KMS-11 (cell line): Measurements from ENCODE around the gene AP1M2.

Experiments
- H2AFZ ChIP-seq: fragments of 200-600 bp; sonication (generic); 2 replicates; pipeline ENCODE4 v1.6.1; 2016; ENCODE audit warnings: antibody characterized with exemption, mixed run types, low read depth
- H3K27ac ChIP-seq: fragments of 200-600 bp; sonication (generic); 2 replicates; pipeline ENCODE4 v1.6.1; 2016; ENCODE audit warnings: mild to moderate bottlenecking, mixed run types
- H3K27me3 ChIP-seq: fragments of 200-600 bp; sonication (generic); 2 replicates; pipeline ENCODE4 v1.6.1; 2017; ENCODE audit warnings: mild to moderate bottlenecking, low read depth, mixed run types, moderate library complexity; ENCODE audit not compliant: insufficient read depth
- H3K36me3 ChIP-seq: fragments of 200-600 bp; sonication (generic); 2 replicates; pipeline ENCODE4 v1.6.1; 2017; ENCODE audit warnings: mild to moderate bottlenecking, mixed run types; ENCODE audit not compliant: insufficient read depth
- H3K4me1 ChIP-seq: fragments of 200-600 bp; sonication (generic); 2 replicates; pipeline ENCODE4 v1.6.1; 2016; ENCODE audit warnings: mild to moderate bottlenecking, low read depth, mixed run types; ENCODE audit not compliant: poor library complexity, severe bottlenecking
- H3K4me2 ChIP-seq: fragments of 200-600 bp; sonication (generic); 2 replicates; pipeline ENCODE4 v1.7.0; 2016; ENCODE audit warnings: mild to moderate bottlenecking, mixed run types
- H3K4me3 ChIP-seq: fragments of 200-600 bp; sonication (generic); IDR thresholded peaks from 2 replicates; pipeline ENCODE4 v1.6.1; 2017; ENCODE audit warnings: low read depth, low read length, mixed read lengths; ENCODE audit not compliant: insufficient read depth
- H3K79me2 ChIP-seq: fragments of 200-600 bp; sonication (generic); 2 replicates; pipeline ENCODE4 v1.6.1; 2016; ENCODE audit warnings: low read depth, mixed run types; ENCODE audit not compliant: insufficient read depth
- H3K9ac ChIP-seq: fragments of 200-600 bp; sonication (generic); 2 replicates; pipeline ENCODE4 v1.6.1; 2016; ENCODE audit warnings: mild to moderate bottlenecking, mixed run types
- H4K20me1 ChIP-seq: fragments of 200-600 bp; sonication (generic); 2 replicates; pipeline ENCODE4 v1.6.1; 2016; ENCODE audit warnings: mild to moderate bottlenecking, mixed run types; ENCODE audit not compliant: insufficient read depth
- TF ChIP-seq, protein P1 (sequence below): fragments of 200-600 bp; sonication (generic); conservative IDR thresholded peaks from 2 replicates; pipeline ENCODE4 v1.6.1; 2017; ENCODE audit warnings: low read depth, mild to moderate bottlenecking, antibody characterized with exemption, low read length, moderate library complexity, mixed read lengths

Gene AP1M2

DNA sequence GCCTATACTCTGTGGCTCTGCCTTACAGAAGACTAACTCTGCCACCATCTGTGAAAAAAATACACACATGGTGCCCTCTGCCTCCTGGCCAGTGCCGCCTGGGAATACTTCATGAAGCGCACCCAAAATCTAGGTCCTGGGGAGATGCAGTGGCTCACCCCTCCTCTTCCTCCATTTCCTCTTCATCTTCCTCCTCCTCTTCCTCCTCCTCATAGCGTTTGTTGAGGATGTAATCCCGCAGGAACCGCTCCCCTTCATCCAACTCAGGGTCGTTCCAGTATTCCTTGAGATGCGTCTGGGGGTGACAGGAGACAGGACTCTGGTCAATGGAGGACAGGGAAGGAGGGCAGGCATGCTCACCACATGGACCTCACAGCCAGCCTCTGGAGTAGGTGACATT lies 27.0 kb downstream of the AP1M2 start:
- peaks cover 9% of the 10 kb centered on the region for H3K4me1 ChIP-seq
- H3K4me3 ChIP-seq, result no peak overlapping the region
- no peak overlapping the region for H3K9ac ChIP-seq
- H2AFZ ChIP-seq, result no peak overlapping the region
- H3K36me3 ChIP-seq, result no peaks in the 10 kb centered on the region
- H4K20me1 ChIP-seq, result no peaks in the 10 kb centered on the region
- peaks cover 16% of the 10 kb centered on the region for H3K79me2 ChIP-seq
- no peak overlapping the region for H3K4me2 ChIP-seq
- H3K27ac ChIP-seq, result no peak overlapping the region
- H3K27me3 ChIP-seq, result no peaks in the 10 kb centered on the region
- TF ChIP-seq, protein P1, sequence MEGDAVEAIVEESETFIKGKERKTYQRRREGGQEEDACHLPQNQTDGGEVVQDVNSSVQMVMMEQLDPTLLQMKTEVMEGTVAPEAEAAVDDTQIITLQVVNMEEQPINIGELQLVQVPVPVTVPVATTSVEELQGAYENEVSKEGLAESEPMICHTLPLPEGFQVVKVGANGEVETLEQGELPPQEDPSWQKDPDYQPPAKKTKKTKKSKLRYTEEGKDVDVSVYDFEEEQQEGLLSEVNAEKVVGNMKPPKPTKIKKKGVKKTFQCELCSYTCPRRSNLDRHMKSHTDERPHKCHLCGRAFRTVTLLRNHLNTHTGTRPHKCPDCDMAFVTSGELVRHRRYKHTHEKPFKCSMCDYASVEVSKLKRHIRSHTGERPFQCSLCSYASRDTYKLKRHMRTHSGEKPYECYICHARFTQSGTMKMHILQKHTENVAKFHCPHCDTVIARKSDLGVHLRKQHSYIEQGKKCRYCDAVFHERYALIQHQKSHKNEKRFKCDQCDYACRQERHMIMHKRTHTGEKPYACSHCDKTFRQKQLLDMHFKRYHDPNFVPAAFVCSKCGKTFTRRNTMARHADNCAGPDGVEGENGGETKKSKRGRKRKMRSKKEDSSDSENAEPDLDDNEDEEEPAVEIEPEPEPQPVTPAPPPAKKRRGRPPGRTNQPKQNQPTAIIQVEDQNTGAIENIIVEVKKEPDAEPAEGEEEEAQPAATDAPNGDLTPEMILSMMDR, result no peak

DNA sequence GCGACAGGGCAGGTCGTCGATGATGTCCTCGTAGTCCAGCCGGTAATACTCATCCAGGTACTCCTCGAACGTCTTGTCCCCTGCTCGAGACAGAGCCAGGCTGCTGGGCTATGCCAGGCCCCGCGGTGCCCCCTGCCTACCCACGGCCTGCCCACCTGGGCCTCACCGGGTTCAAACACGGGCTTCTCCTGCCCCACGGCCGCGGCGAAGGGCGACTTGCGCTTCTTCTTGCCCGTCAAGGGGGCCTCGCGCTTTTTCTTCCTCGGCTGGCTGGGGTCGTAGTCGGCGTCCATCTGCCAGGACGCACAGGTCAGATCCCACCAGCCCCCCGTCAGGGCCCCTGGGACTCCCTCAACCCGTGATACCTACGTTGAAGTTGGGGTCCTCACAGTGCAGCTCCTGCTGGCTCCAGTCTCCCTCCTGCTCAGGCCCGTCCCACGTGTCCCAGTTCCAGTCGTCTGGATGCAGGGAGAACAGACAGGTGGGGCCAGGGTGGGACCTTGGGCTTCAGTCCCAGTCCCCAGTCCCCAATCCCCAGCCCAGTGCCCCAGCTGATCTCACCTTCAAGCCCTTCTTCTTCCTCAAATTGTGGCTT lies 29.4 kb downstream of the AP1M2 start:
- H3K4me2 ChIP-seq, result no peak overlapping the region
- H3K79me2 ChIP-seq, result no peaks in the 10 kb centered on the region
- peaks cover 6% of the 10 kb centered on the region for H3K4me1 ChIP-seq
- TF ChIP-seq, protein P1, result no peak
- H3K27ac ChIP-seq, result no peak overlapping the region
- no peaks in the 10 kb centered on the region for H4K20me1 ChIP-seq
- H3K4me3 ChIP-seq, result no peak overlapping the region
- H3K9ac ChIP-seq, result no peak overlapping the region
- H2AFZ ChIP-seq, result no peak overlapping the region
- H3K36me3 ChIP-seq, result peaks cover 5% of the 10 kb centered on the region; the same call in 1 of the 2 replicates
- no peaks in the 10 kb centered on the region for H3K27me3 ChIP-seq

DNA sequence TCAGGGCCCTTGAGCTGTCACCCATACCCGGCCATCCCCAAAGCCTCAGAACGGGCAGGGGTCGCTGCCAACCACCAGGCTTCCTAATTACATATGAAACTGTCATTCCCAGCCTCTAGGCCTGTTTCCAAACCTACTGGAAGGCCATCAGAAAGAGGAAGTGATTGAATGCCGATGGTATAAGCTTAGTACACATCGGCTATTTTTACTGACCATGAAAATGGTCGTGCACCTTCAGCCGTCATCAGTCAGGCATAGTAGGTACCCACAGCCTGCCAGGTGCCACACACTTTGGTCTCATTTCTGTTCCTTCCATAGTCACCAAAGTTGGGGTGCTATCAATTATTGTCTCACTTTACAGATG lies 31.5 kb downstream of the AP1M2 start:
- H3K4me3 ChIP-seq, result no peak overlapping the region
- H3K9ac ChIP-seq, result no peak overlapping the region
- no peaks in the 10 kb centered on the region for H3K27me3 ChIP-seq
- H4K20me1 ChIP-seq, result no peaks in the 10 kb centered on the region
- no peak overlapping the region for H3K27ac ChIP-seq
- H3K36me3 ChIP-seq, result peaks cover 5% of the 10 kb centered on the region; the same call in 1 of the 2 replicates
- no peaks in the 10 kb centered on the region for H3K79me2 ChIP-seq
- H2AFZ ChIP-seq, result no peak overlapping the region
- no peak overlapping the region for H3K4me2 ChIP-seq
- TF ChIP-seq, protein P1, result no peak
- peaks cover 6% of the 10 kb centered on the region for H3K4me1 ChIP-seq

DNA sequence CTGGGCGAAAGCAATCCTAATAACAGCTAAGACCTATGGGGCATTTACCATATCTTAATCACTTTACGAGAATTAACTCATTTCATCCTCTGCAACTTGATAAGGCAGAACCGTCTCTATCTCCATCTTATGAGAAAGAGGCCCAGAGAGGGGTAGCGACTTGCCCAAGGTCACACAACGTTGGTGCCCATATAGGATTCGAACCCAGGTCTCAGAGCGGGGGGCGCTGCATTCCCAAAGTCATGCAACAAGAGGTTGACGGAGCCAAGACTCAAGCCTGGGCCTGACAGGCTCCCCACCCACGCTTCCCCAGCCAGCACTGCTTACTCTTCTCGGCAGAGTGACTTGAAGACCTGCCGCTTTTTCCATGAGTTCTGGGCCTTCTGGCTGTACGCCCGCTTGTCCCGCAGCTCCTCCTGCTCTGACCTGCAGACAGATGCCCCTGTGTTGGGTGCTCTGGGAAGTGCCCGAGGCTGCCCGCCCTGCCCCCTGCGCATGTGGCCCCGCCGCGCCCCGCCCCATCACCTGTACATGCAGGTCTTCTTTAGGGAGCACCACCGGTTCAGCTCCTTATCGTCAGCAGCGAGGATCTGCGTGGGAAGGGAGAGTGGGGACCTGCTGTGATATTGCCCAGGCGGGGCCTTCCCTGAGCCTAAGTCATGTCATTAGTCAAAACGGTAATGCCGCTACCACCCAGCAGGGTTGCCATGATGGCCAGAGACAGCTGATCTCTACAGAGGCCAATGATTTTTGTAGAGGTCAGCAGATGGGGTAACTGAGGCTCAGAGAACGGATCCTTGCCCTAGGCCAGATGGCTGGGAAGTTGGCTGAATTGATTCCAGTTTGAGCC lies 32.1 kb downstream of the AP1M2 start:
- Histone ChIP-seq H2AFZ (no peak overlapping the region), H3K79me2 (no peaks in the 10 kb centered on the region), H3K4me1 (peaks cover 6% of the 10 kb centered on the region), H3K4me2 (no peak overlapping the region), H3K9ac (no peak overlapping the region), H3K27ac (no peak overlapping the region), H3K27me3 (no peaks in the 10 kb centered on the region), H3K36me3 (peaks cover 5% of the 10 kb centered on the region; the same call in 1 of the 2 replicates), H3K4me3 (no peak overlapping the region), H4K20me1 (no peaks in the 10 kb centered on the region)
- TF ChIP-seq, protein P1, result no peak
